ENCODE results near the gene SLC22A31. TPM values are rescaled to one million over a fixed set of nuclear protein-coding genes. Genes with fewer than 3 reads are reported as not detected.

Gene SLC22A31
- total and polyA plus RNA-seq, 3 experiments from 2014 or later = not detected

- ChIA-PET CTCF (no interaction called here), POLR2A (interaction anchor here (0.6 kb wide), 1 partner anchor 117 kb away, joined by 3 read pairs; no protein-coding TSS in a partner anchor)
- H3K36me3 ChIP-seq (ENCODE audit: insufficient read depth, low read length) = no peaks in the 10 kb centered on the region
- no peaks in the 10 kb centered on the region for H3K36me3 Mint-ChIP-seq
- no peak overlapping the region for H3K27ac ChIP-seq (ENCODE audit: low read depth, low read length)
- no peak overlapping the region for H3K4me3 Mint-ChIP-seq
- no peak overlapping the region for H3K4me3 ChIP-seq (ENCODE audit: low read length)
- no peak overlapping the region for H3K27ac Mint-ChIP-seq
- peak in 1 of 5 donors; percentile 40 for DNase-seq
- peaks cover 22 to 27% of the 10 kb centered on the region in 2 donors for H3K27me3 Mint-ChIP-seq
- peaks cover under 1% of the 10 kb centered on the region for H3K4me1 ChIP-seq (ENCODE audit: insufficient read depth, low read length)
- H3K4me1 Mint-ChIP-seq = peaks cover 2 to 12% (median 7%) of the 10 kb centered on the region in 3 donors
- no peaks in the 10 kb centered on the region for H3K9me3 ChIP-seq (ENCODE audit: low read length)
- H3K9me3 Mint-ChIP-seq = no peaks in the 10 kb centered on the region
- no peaks in the 10 kb centered on the region for H3K27me3 ChIP-seq (ENCODE audit: insufficient read depth, low read length, poor library complexity, severe bottlenecking)
Measured at GRCh38 chr16:89210904-89211515, 10.7 kb upstream of the SLC22A31 start.

- peaks cover 22 to 27% of the 10 kb centered on the region in 2 donors for H3K27me3 Mint-ChIP-seq
- peak in 1 of 5 donors; percentile 3 for DNase-seq
- no peak overlapping the region for H3K27ac ChIP-seq (ENCODE audit: low read depth, low read length)
- H3K9me3 ChIP-seq (ENCODE audit: low read length) = no peaks in the 10 kb centered on the region
- peaks cover 2 to 12% (median 5%) of the 10 kb centered on the region in 3 donors for H3K4me1 Mint-ChIP-seq
- no peaks in the 10 kb centered on the region for H3K36me3 Mint-ChIP-seq
- H3K36me3 ChIP-seq (ENCODE audit: insufficient read depth, low read length) = no peaks in the 10 kb centered on the region
- H3K27me3 ChIP-seq (ENCODE audit: insufficient read depth, low read length, poor library complexity, severe bottlenecking) = no peaks in the 10 kb centered on the region
- no peaks in the 10 kb centered on the region for H3K9me3 Mint-ChIP-seq
- no peak overlapping the region for H3K27ac Mint-ChIP-seq
- ChIA-PET POLR2A (no interaction called here), CTCF (no interaction called here)
- H3K4me3 Mint-ChIP-seq = peak overlapping the region in 1 of 7 donors; percentile 30
- no peak overlapping the region for H3K4me3 ChIP-seq (ENCODE audit: low read length)
- no peaks in the 10 kb centered on the region for H3K4me1 ChIP-seq (ENCODE audit: insufficient read depth, low read length)
Measured at GRCh38 chr16:89210165-89210903, 10.0 kb upstream of the SLC22A31 start.

DNA sequence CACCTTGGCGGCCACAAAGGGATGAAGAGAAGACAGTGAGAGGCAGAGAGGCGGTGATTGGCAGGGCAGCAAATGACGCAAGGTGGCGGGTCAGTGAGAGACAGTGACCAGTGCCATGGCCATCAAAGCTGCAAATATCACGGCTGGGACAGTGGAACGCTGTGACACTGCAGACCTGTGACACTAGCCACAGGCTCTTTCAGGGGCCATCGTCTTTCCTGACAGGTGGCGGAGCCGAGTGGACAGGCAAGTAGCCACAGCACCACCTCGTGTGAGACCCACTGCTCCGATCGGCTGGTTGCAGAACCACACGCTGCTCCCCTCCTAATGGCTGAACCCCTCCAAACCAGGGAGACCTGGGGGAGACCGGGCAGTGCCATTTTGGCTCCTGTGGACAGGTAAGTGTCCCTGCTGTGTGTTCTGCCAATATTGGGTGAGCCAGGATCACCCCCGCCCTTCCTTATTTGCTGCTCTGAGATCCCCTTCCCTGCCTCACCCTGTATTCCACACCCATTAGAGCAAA is 9.2 kb upstream of the SLC22A31 start:
- Mint-ChIP-seq H3K27ac (no peak overlapping the region), H3K4me3 (peak overlapping the region in 1 of 7 donors; percentile 30), H3K4me1 (peaks cover 0 to 4% (median 2%) of the 10 kb centered on the region in 3 donors), H3K27me3 (peaks cover 27% of the 10 kb centered on the region in 2 donors), H3K9me3 (no peaks in the 10 kb centered on the region), H3K36me3 (no peaks in the 10 kb centered on the region)
- H3K27me3 ChIP-seq (ENCODE audit: insufficient read depth, low read length, poor library complexity, severe bottlenecking) = no peaks in the 10 kb centered on the region
- POLR2A ChIA-PET = no interaction called here
- H3K36me3 ChIP-seq (ENCODE audit: insufficient read depth, low read length) = no peaks in the 10 kb centered on the region
- CTCF ChIA-PET = no interaction called here
- no peak overlapping the region for H3K4me3 ChIP-seq (ENCODE audit: low read length)
- DNase-seq = peak in 1 of 5 donors; percentile 39
- H3K27ac ChIP-seq (ENCODE audit: low read depth, low read length) = no peak overlapping the region
- no peaks in the 10 kb centered on the region for H3K4me1 ChIP-seq (ENCODE audit: insufficient read depth, low read length)
- H3K9me3 ChIP-seq (ENCODE audit: low read length) = no peaks in the 10 kb centered on the region

- peaks cover 0 to 5% (median 3%) of the 10 kb centered on the region in 5 donors for H3K9me3 Mint-ChIP-seq
- H3K4me1 ChIP-seq (ENCODE audit: insufficient read depth, low read length) = no peaks in the 10 kb centered on the region
- no peaks in the 10 kb centered on the region for H3K9me3 ChIP-seq (ENCODE audit: low read length)
- peaks cover 2 to 4% (median 3%) of the 10 kb centered on the region in 3 donors for H3K4me1 Mint-ChIP-seq
- H3K27ac ChIP-seq (ENCODE audit: low read depth, low read length) = no peak overlapping the region
- POLR2A ChIA-PET = no interaction called here
- H3K27ac Mint-ChIP-seq = no peak overlapping the region
- H3K36me3 Mint-ChIP-seq = no peaks in the 10 kb centered on the region
- peaks cover 7% of the 10 kb centered on the region for H3K27me3 ChIP-seq (ENCODE audit: insufficient read depth, low read length, poor library complexity, severe bottlenecking)
- peak overlapping the region in 1 of 7 donors; percentile 56 for H3K4me3 Mint-ChIP-seq
- CTCF ChIA-PET = no interaction called here
- no peaks in the 10 kb centered on the region for H3K36me3 ChIP-seq (ENCODE audit: insufficient read depth, low read length)
- H3K4me3 ChIP-seq (ENCODE audit: low read length) = no peak overlapping the region
- peaks cover 38 to 41% of the 10 kb centered on the region in 2 donors for H3K27me3 Mint-ChIP-seq
- DNase-seq = no peak
Measured at GRCh38 chr16:89207993-89208392, 7.7 kb upstream of the SLC22A31 start.

DNA sequence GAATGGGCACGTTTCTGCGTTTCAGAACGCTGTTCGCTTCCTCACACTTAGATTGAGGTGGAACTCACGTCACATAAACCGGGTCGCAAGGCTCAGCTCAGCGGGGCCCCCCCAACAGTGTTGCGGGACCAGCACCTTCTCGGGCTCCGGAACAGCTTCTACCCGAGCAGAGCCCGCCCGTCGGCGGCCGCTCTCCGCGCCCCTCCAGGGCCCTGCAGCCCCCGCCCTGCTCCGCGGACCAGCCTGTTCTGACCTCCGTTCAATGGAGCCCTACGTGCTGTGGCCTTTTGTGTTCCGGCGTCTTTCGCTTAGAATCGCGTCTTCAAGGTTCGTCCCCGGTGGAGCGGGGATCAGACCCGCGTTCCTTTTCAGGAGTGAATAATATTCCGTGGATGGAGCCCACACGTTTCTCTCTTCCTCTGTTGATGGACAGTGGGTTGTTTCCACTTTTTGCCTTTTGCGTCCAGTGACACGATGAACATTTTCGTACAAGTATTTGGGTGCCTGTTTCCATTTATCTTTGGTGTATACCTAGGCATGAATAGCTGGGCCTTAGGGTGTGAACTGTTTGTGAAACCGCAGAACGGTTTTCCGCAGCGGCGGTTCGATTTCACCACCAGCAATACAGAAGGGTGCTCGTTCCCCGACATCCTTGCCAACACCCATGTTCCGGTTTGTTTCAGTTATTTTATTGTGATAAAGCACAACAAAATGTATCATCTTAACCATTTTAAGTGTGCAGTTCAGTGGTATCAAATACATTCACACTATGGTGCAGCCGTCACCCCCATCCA is 2.3 kb upstream of the SLC22A31 start:
- Mint-ChIP-seq H3K27ac (peak overlapping the region in 3 of 8 donors; percentile 32 to 50 (median 50)), H3K27me3 (peaks cover 40 to 48% of the 10 kb centered on the region in 2 donors), H3K4me1 (peaks cover 13 to 17% (median 16%) of the 10 kb centered on the region in 3 donors), H3K4me3 (peak overlapping the region; percentile 20 to 70 (median 57)), H3K9me3 (peaks cover 0 to 11% (median 7%) of the 10 kb centered on the region in 5 donors), H3K36me3 (no peaks in the 10 kb centered on the region)
- no peak overlapping the region for H3K4me3 ChIP-seq (ENCODE audit: low read length)
- peaks cover 8% of the 10 kb centered on the region for H3K4me1 ChIP-seq (ENCODE audit: insufficient read depth, low read length)
- ChIA-PET POLR2A (no interaction called here), CTCF (no interaction called here)
- H3K9me3 ChIP-seq (ENCODE audit: low read length) = peaks cover 4% of the 10 kb centered on the region
- H3K27ac ChIP-seq (ENCODE audit: low read depth, low read length) = no peak overlapping the region
- no peaks in the 10 kb centered on the region for H3K36me3 ChIP-seq (ENCODE audit: insufficient read depth, low read length)
- no peak for DNase-seq
- H3K27me3 ChIP-seq (ENCODE audit: insufficient read depth, low read length, poor library complexity, severe bottlenecking) = peaks cover 26% of the 10 kb centered on the region

DNA sequence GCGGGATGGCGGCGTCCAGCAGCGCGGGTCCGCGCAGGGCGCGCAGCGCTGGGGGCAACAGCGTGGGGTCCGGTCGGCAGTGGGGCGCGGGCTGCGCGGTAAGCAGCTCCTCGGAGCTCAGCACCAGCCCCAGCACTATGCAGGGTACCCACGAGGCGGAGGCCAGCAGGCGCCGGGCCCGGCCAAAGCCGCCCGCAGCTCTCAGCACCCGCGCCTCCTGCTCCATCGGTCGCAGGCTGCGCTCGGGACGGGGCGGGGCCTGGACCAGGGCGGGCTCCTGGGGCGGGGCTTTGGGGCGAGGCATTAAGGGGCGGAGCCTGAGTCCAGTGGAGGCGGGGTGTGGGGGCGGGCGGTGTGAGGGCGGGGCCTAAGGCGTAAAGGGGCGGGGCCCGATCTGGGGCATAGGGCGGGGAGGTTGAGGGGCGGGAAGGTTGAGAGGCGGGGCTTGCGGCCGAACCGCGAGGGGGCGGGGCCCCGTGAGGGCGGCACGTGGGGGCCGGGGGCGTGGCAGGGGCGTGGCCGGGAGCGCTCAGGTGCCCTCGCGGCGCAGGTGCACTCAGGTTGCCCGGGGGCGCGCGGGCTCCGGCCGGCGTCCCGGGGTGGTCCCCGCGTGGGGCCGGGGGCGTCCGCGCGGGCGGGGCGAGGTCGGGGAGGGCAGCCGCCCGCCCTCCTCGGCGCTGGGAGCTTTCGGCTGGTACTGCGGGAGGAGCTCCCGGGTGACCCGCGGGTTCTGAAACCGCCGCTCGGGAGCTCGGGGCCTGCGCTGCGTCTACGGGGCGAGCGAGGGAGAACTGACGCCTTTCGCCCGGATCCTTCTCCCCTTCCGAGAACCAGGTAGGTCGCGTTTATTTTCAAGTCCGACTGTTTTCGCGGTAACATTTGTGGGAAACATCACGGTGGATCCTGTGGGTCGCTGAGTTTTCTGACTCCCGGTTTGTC is 1.4 kb upstream of the SLC22A31 start:
- peaks cover 26% of the 10 kb centered on the region for H3K27me3 ChIP-seq (ENCODE audit: insufficient read depth, low read length, poor library complexity, severe bottlenecking)
- H3K27ac ChIP-seq (ENCODE audit: low read depth, low read length) = no peak overlapping the region
- H3K36me3 ChIP-seq (ENCODE audit: insufficient read depth, low read length) = no peaks in the 10 kb centered on the region
- CTCF ChIA-PET = no interaction called here
- POLR2A ChIA-PET = no interaction called here
- Mint-ChIP-seq H3K27ac (peak overlapping the region in 1 of 8 donors; percentile 21), H3K4me1 (peaks cover 13 to 17% (median 16%) of the 10 kb centered on the region in 3 donors), H3K9me3 (peaks cover 0 to 11% (median 7%) of the 10 kb centered on the region in 5 donors), H3K36me3 (no peaks in the 10 kb centered on the region), H3K27me3 (peaks cover 41 to 44% of the 10 kb centered on the region in 2 donors), H3K4me3 (peak overlapping the region in 6 of 7 donors; percentile 8 to 73 (median 54))
- H3K9me3 ChIP-seq (ENCODE audit: low read length) = peaks cover 4% of the 10 kb centered on the region
- peaks cover 8% of the 10 kb centered on the region for H3K4me1 ChIP-seq (ENCODE audit: insufficient read depth, low read length)
- DNase-seq = peak; percentile 51 to 76 (median 67)
- no peak overlapping the region for H3K4me3 ChIP-seq (ENCODE audit: low read length)

- Histone ChIP-seq H3K27ac (ENCODE audit: low read depth, low read length) (no peak overlapping the region), H3K9me3 (ENCODE audit: low read length) (peaks cover 4% of the 10 kb centered on the region), H3K27me3 (ENCODE audit: insufficient read depth, low read length, poor library complexity, severe bottlenecking) (peaks cover 26% of the 10 kb centered on the region), H3K36me3 (ENCODE audit: insufficient read depth, low read length) (no peaks in the 10 kb centered on the region), H3K4me1 (ENCODE audit: insufficient read depth, low read length) (peaks cover 8% of the 10 kb centered on the region), H3K4me3 (ENCODE audit: low read length) (no peak overlapping the region)
- ChIA-PET POLR2A (no interaction called here), CTCF (no interaction called here)
- peaks cover 13 to 17% (median 16%) of the 10 kb centered on the region in 3 donors for H3K4me1 Mint-ChIP-seq
- peak overlapping the region in 1 of 8 donors; percentile 39 for H3K27ac Mint-ChIP-seq
- DNase-seq = no peak
- H3K4me3 Mint-ChIP-seq = peak overlapping the region in 4 of 7 donors; percentile 34 to 63 (median 57)
- no peaks in the 10 kb centered on the region for H3K36me3 Mint-ChIP-seq
- H3K9me3 Mint-ChIP-seq = peaks cover 0 to 11% (median 7%) of the 10 kb centered on the region in 5 donors
- peaks cover 37 to 41% of the 10 kb centered on the region in 2 donors for H3K27me3 Mint-ChIP-seq
Measured at GRCh38 chr16:89200850-89201411, 594 bp upstream of the SLC22A31 start.

Data from CD8-positive, alpha-beta memory T cell (primary cell).